Tibial nerve (tissue), 4 donors: ENCODE results near the gene FGFR3.

Source experiments
- EP300 ChIP-seq, 2 donors: sonication (generic); formaldehyde crosslinking; IDR thresholded peaks; one replicate each; pipeline ENCODE4 v1.6.1; 2017; ENCODE audit warnings: antibody characterized with exemption in 2 of 2, mild to moderate bottlenecking in 1 of 2
- POLR2A ChIP-seq, 2 donors: fragments of 450-650 bp; IDR thresholded peaks; one replicate each; pipeline ENCODE4 v1.6.1; 2017; ENCODE audit warnings: antibody characterized with exemption in 2 of 2, mild to moderate bottlenecking in 2 of 2, moderate library complexity in 2 of 2
- TF ChIP-seq, protein P1 (sequence below), 5 experiments: fragments of 200-600 bp in 3 of 5; fragments of 450-650 bp in 2 of 5; sonication (generic) in 3 of 5; IDR thresholded peaks; one replicate each; pipeline ENCODE4 v1.5.1; 2016 to 2019; ENCODE audit warnings: antibody characterized with exemption in 5 of 5, mild to moderate bottlenecking in 3 of 5, moderate library complexity in 2 of 5

DNA sequence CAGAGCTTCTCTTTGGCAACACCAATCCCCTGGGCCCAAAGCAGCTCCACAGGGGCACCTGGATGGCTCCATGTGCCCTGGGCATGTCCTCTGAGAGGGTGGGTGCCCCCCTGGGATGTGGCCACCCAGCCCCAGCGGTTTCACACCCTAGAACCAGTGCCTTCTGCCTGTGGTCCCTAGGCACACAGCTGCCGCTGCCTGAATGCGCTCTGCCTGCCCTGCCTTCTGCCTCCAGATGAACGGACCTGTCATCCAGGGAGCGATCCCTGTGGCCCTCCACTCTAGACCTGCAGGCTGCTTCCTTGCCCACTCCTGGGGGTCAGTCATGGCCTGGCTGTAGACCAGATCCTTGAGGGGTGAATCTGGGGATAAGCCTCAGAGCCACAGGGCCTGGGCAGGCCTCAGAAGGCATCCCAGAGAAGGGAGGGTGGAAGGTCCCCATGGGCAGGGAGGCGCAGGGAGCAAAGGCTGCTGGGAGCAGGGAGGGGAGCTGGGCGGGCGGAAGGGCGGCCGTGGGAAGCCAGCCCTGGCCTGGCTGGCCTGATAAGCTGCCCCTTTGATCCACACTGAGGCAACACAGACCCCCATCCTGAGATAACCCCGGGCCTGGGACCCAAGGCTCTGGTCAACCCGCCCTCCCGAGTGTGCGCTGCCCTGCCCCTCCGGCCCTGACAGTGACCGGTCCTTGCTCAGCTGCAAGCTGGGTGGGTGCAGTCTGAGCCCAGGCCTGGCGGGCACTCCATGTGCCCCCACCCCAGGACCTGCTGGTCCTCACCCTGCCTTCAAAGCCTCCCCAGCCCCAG, 8.1 kb upstream of the FGFR3 start:
- TF ChIP-seq, protein P1, sequence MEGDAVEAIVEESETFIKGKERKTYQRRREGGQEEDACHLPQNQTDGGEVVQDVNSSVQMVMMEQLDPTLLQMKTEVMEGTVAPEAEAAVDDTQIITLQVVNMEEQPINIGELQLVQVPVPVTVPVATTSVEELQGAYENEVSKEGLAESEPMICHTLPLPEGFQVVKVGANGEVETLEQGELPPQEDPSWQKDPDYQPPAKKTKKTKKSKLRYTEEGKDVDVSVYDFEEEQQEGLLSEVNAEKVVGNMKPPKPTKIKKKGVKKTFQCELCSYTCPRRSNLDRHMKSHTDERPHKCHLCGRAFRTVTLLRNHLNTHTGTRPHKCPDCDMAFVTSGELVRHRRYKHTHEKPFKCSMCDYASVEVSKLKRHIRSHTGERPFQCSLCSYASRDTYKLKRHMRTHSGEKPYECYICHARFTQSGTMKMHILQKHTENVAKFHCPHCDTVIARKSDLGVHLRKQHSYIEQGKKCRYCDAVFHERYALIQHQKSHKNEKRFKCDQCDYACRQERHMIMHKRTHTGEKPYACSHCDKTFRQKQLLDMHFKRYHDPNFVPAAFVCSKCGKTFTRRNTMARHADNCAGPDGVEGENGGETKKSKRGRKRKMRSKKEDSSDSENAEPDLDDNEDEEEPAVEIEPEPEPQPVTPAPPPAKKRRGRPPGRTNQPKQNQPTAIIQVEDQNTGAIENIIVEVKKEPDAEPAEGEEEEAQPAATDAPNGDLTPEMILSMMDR (IDR thresholded peaks at IDR 0.05), result no peak
- no peak for TF ChIP-seq POLR2A (IDR thresholded peaks at IDR 0.05)
- no peak for TF ChIP-seq EP300 (IDR thresholded peaks at IDR 0.05)
